WTC11 (cell line): Measurements from ENCODE around the gene TET3. TPM values are rescaled to one million over a fixed set of nuclear protein-coding genes. Genes with fewer than 3 reads are reported as not detected.

ENCODE experiments used
- ATAC-seq: fragments of 200-7000 bp; cut with Tn5 transposase; 2 replicates; pipeline ENCODE4 v1.10.0; 2021; ENCODE audit warnings: mild to moderate bottlenecking, moderate library complexity
- CTCF ChIA-PET: fragments of 300-600 bp; sonication (Branson Sonifier 250); formaldehyde crosslinking; loops from one replicate; lab custom pipeline; 2021; ENCODE audit warnings: antibody characterized with exemption; lab: Charles Lee
- POLR2A ChIA-PET: fragments of 350-600 bp; sonication (Branson Sonifier 250); formaldehyde crosslinking; loops from one replicate; lab custom pipeline; 2021; ENCODE audit warnings: antibody characterized with exemption; lab: Charles Lee
- DNase-seq: peaks from one replicate; pipeline ENCODE4 v3.0.0; 2021; ENCODE audit warnings: low spot score
- H3K27ac Mint-ChIP-seq: 2 replicates; pipeline ENCODE4 v1.8.0; 2021; ENCODE audit warnings: mixed read lengths
- H3K27me3 Mint-ChIP-seq: 2 replicates; pipeline ENCODE4 v1.8.0; 2021; ENCODE audit warnings: low read depth, mild to moderate bottlenecking, moderate library complexity, mixed read lengths
- H3K36me3 Mint-ChIP-seq: 2 replicates; pipeline ENCODE4 v1.8.0; 2021; ENCODE audit warnings: mixed read lengths
- H3K4me1 Mint-ChIP-seq: 2 replicates; pipeline ENCODE4 v1.8.0; 2022; ENCODE audit warnings: mixed read lengths
- H3K4me3 Mint-ChIP-seq: 2 replicates; pipeline ENCODE4 v1.8.0; 2021; ENCODE audit warnings: mild to moderate bottlenecking, moderate library complexity, mixed read lengths
- H3K9me3 Mint-ChIP-seq: 2 replicates; pipeline ENCODE4 v1.8.0; 2021; ENCODE audit warnings: mixed read lengths
- ATF1 ChIP-seq: sonication (generic); formaldehyde crosslinking; IDR thresholded peaks from 2 replicates; pipeline ENCODE4 v1.8.1; 2023; ENCODE audit warnings: mild to moderate bottlenecking, moderate library complexity, missing genetic modification reagents
- EMX1 ChIP-seq: fragments of 250-450 bp; sonication (Bioruptor Pico); IDR thresholded peaks from 2 replicates; pipeline ENCODE4 v1.8.0; 2021; ENCODE audit warnings: mild to moderate bottlenecking
- FOXK1 ChIP-seq: sonication (generic); formaldehyde crosslinking; IDR thresholded peaks from 2 replicates; pipeline ENCODE4 v1.8.0; 2022; ENCODE audit warnings: mild to moderate bottlenecking, moderate library complexity, missing genetic modification reagents
- GTF2I ChIP-seq: fragments of 250-450 bp; sonication (Bioruptor Pico); conservative IDR thresholded peaks from 2 replicates; pipeline ENCODE4 v1.4.0; 2021; ENCODE audit warnings: mild to moderate bottlenecking
- NFATC4 ChIP-seq: fragments of 250-450 bp; sonication (Bioruptor Pico); IDR thresholded peaks from 2 replicates; pipeline ENCODE4 v1.9.0; 2021; ENCODE audit warnings: mild to moderate bottlenecking
- NFYB ChIP-seq: sonication (generic); formaldehyde crosslinking; conservative IDR thresholded peaks from 2 replicates; pipeline ENCODE4 v1.8.0; 2022; ENCODE audit warnings: low read depth, missing genetic modification reagents
- RORB ChIP-seq: fragments of 250-450 bp; sonication (Bioruptor Pico); IDR thresholded peaks from 2 replicates; pipeline ENCODE4 v1.9.0; 2021; ENCODE audit warnings: mild to moderate bottlenecking
- SMAD3 ChIP-seq: sonication (generic); formaldehyde crosslinking; IDR thresholded peaks from 2 replicates; pipeline ENCODE4 v1.8.0; 2022; ENCODE audit warnings: missing genetic modification reagents, mild to moderate bottlenecking, borderline replicate concordance
- TEAD1 ChIP-seq: sonication (generic); formaldehyde crosslinking; IDR thresholded peaks from 2 replicates; pipeline ENCODE4 v1.8.0; 2022; ENCODE audit warnings: mild to moderate bottlenecking, missing genetic modification reagents
- ZNF232 ChIP-seq: sonication (generic); formaldehyde crosslinking; IDR thresholded peaks from 2 replicates; pipeline ENCODE4 v1.8.0; 2022; ENCODE audit warnings: mild to moderate bottlenecking, missing genetic modification reagents
- ZNF263 ChIP-seq: sonication (generic); formaldehyde crosslinking; IDR thresholded peaks from 2 replicates; pipeline ENCODE4 v1.8.1; 2022; ENCODE audit warnings: low read depth, mild to moderate bottlenecking, moderate library complexity, missing genetic modification reagents
- total RNA-seq: library from RNA; stranded (reverse); gene quantifications from 3 replicates; pipeline ENCODE4 v1.2.3, GENCODE V29; 2021
- TF ChIP-seq, protein P1 (sequence below): sonication (generic); formaldehyde crosslinking; IDR thresholded peaks from 2 replicates; pipeline ENCODE4 v1.8.0; 2023; ENCODE audit warnings: mild to moderate bottlenecking, missing genetic modification reagents
- TF ChIP-seq, protein P2 (sequence below): sonication (generic); formaldehyde crosslinking; IDR thresholded peaks from 2 replicates; pipeline ENCODE4 v1.8.1; 2023; ENCODE audit warnings: mild to moderate bottlenecking, missing genetic modification reagents
- TF ChIP-seq, protein P3 (sequence below): sonication (generic); formaldehyde crosslinking; IDR thresholded peaks from 2 replicates; pipeline ENCODE4 v1.8.0; 2023; ENCODE audit warnings: missing genetic modification reagents
- TF ChIP-seq, protein P4 (sequence below): sonication (generic); formaldehyde crosslinking; IDR thresholded peaks from 2 replicates; pipeline ENCODE4 v1.8.1; 2022; ENCODE audit warnings: mild to moderate bottlenecking, moderate library complexity, missing genetic modification reagents
- TF ChIP-seq, protein P5 (sequence below): fragments of 250-450 bp; sonication (Bioruptor Pico); IDR thresholded peaks from 2 replicates; pipeline ENCODE4 v2.1.2; 2022; ENCODE audit warnings: mild to moderate bottlenecking, moderate library complexity
- TF ChIP-seq, protein P6 (sequence below): sonication (generic); formaldehyde crosslinking; IDR thresholded peaks from 2 replicates; pipeline ENCODE4 v1.8.0; 2022; ENCODE audit warnings: mild to moderate bottlenecking, missing genetic modification reagents
- TF ChIP-seq, protein P7 (sequence below): sonication (generic); formaldehyde crosslinking; conservative IDR thresholded peaks from 2 replicates; pipeline ENCODE4 v1.8.1; 2023; ENCODE audit warnings: mild to moderate bottlenecking, low read depth, missing genetic modification reagents, moderate library complexity
- TF ChIP-seq, protein P8 (sequence below): sonication (generic); formaldehyde crosslinking; IDR thresholded peaks from 2 replicates; pipeline ENCODE4 v1.8.0; 2022; ENCODE audit warnings: mild to moderate bottlenecking, missing genetic modification reagents

TET3 gene
- total RNA-seq, 1 experiment from 2014 or later = 19.3 TPM

DNA sequence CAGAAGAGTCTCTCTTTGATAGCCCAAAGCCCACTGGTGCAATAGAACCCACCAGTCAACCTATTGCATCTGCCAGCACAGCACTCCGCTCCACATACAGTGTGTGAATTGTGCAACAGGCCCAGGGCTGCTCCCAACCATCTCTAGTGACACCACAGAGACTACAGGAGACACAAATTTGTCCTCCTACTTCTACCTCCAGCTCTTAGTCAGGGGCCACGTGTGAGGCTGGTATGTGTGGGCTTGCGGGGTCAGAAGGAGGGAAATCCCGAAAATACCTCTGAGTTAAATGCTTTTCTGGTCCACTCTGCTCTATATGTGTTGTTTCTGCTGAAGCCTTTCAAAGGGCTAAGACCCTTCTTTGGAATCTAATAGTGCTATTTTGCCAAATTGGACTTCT, 40.0 kb upstream of the TET3 start (continued):
- TF ChIP-seq, protein P1, sequence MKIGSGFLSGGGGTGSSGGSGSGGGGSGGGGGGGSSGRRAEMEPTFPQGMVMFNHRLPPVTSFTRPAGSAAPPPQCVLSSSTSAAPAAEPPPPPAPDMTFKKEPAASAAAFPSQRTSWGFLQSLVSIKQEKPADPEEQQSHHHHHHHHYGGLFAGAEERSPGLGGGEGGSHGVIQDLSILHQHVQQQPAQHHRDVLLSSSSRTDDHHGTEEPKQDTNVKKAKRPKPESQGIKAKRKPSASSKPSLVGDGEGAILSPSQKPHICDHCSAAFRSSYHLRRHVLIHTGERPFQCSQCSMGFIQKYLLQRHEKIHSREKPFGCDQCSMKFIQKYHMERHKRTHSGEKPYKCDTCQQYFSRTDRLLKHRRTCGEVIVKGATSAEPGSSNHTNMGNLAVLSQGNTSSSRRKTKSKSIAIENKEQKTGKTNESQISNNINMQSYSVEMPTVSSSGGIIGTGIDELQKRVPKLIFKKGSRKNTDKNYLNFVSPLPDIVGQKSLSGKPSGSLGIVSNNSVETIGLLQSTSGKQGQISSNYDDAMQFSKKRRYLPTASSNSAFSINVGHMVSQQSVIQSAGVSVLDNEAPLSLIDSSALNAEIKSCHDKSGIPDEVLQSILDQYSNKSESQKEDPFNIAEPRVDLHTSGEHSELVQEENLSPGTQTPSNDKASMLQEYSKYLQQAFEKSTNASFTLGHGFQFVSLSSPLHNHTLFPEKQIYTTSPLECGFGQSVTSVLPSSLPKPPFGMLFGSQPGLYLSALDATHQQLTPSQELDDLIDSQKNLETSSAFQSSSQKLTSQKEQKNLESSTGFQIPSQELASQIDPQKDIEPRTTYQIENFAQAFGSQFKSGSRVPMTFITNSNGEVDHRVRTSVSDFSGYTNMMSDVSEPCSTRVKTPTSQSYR = no peak
- TF ChIP-seq, protein P2, sequence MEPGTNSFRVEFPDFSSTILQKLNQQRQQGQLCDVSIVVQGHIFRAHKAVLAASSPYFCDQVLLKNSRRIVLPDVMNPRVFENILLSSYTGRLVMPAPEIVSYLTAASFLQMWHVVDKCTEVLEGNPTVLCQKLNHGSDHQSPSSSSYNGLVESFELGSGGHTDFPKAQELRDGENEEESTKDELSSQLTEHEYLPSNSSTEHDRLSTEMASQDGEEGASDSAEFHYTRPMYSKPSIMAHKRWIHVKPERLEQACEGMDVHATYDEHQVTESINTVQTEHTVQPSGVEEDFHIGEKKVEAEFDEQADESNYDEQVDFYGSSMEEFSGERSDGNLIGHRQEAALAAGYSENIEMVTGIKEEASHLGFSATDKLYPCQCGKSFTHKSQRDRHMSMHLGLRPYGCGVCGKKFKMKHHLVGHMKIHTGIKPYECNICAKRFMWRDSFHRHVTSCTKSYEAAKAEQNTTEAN (CRISPR knock-in tag) = no peak
- no peak for TF ChIP-seq ATF1 (CRISPR knock-in tag)
- TF ChIP-seq GTF2I (CRISPR knock-in tag) = no peak
- TF ChIP-seq, protein P3, sequence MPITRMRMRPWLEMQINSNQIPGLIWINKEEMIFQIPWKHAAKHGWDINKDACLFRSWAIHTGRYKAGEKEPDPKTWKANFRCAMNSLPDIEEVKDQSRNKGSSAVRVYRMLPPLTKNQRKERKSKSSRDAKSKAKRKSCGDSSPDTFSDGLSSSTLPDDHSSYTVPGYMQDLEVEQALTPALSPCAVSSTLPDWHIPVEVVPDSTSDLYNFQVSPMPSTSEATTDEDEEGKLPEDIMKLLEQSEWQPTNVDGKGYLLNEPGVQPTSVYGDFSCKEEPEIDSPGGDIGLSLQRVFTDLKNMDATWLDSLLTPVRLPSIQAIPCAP (CRISPR knock-in tag) = no peak
- no peak for TF ChIP-seq RORB
- TF ChIP-seq, protein P4, sequence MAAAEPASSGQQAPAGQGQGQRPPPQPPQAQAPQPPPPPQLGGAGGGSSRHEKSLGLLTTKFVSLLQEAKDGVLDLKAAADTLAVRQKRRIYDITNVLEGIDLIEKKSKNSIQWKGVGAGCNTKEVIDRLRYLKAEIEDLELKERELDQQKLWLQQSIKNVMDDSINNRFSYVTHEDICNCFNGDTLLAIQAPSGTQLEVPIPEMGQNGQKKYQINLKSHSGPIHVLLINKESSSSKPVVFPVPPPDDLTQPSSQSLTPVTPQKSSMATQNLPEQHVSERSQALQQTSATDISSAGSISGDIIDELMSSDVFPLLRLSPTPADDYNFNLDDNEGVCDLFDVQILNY (CRISPR knock-in tag) = no peak
- TF ChIP-seq, protein P5, sequence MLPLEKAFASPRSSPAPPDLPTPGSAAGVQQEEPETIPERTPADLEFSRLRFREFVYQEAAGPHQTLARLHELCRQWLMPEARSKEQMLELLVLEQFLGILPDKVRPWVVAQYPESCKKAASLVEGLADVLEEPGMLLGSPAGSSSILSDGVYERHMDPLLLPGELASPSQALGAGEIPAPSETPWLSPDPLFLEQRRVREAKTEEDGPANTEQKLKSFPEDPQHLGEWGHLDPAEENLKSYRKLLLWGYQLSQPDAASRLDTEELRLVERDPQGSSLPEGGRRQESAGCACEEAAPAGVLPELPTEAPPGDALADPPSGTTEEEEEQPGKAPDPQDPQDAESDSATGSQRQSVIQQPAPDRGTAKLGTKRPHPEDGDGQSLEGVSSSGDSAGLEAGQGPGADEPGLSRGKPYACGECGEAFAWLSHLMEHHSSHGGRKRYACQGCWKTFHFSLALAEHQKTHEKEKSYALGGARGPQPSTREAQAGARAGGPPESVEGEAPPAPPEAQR (CRISPR knock-in tag) = no peak
- TF ChIP-seq, all 79 proteins: peak for 0

DNA sequence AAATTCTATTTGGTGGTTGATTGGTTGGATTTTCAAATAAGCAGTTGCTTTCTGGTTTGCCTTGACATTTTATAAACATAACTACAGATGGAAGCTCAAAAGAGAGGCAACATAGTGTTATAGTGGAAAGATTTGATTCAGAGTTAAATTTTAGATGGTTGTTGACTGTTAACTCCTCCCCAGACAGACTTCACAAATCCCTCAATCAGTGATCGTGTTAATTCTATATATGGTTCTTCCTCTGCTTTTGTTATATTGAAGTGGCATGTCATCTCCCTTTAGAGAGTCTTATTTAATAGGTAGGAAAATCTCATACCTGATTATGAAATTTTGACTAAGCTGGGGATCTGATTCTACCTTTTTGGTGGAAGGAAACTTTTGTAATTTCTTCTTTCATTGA, 38.5 kb upstream of the TET3 start:
- Mint-ChIP-seq H3K9me3 (no peaks in the 10 kb centered on the region), H3K27me3 (no peaks in the 10 kb centered on the region), H3K27ac (no peak overlapping the region), H3K4me1 (no peaks in the 10 kb centered on the region), H3K36me3 (peaks cover 40% of the 10 kb centered on the region), H3K4me3 (no peak overlapping the region)
- ChIA-PET POLR2A (no interaction called here), CTCF (interaction anchor here (1.2 to 1.3 kb wide), 2 partner anchors 25 to 38 kb away, joined by 3 read pairs; no protein-coding TSS in a partner anchor)
- no peak for ATAC-seq
- no peak for DNase-seq
- TF ChIP-seq ATF1 (CRISPR knock-in tag) (no peak), ZNF263 (CRISPR knock-in tag) (no peak)
- TF ChIP-seq, protein P6, sequence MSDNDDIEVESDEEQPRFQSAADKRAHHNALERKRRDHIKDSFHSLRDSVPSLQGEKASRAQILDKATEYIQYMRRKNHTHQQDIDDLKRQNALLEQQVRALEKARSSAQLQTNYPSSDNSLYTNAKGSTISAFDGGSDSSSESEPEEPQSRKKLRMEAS (CRISPR knock-in tag) = no peak

DNA sequence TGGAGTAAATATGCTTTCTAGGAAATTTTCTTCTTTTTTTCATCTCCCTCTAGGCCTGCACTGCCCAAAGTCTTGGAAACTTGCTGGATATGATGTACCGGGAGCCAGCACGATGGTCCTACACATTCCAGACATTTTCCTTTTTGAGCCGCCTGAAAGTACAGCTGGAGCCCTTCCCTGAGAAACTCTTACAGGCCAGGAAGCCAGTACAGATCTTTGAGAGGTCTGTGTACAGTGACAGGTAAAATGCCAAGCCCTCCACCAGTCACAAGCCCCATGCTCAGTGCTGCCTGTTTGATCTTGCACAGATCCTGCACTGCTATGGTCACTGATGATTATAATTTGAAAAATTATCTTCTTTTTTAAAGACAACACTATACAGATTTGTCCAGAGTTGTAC, 38.0 kb upstream of the TET3 start:
- CTCF ChIA-PET = interaction anchor here (1.2 kb wide), 1 partner anchor 38 kb away, joined by 3 read pairs; no protein-coding TSS in a partner anchor
- POLR2A ChIA-PET = no interaction called here

DNA sequence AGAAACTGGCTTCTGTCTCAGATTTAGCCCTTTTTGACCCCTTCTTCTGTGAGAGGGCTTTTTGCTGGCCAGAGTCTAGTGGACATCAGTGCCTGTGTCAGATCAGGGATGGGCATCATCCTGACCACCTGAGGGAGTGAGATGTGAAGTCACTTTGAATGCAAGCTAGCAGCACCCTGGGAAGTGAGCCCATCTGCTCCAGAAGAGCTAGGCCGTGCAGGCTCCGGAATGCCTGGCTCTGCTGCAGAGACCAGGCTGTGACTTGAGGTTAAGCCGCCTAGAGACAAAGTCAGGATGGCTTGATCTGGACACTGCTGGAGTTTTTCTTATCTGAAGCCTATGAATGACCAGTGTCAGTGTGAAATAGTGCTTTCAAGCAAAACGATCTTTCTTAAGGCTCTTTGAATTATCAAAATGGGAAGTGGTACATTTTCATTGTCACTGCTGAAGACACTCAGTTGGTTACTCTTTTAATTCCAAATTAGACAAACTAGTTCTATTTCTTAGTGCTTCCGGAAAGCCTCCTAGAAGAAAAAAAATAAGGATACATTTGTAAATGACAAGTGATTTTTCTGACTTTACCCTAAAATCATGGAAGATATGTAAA, 37.2 kb upstream of the TET3 start:
- Mint-ChIP-seq H3K27me3 (no peaks in the 10 kb centered on the region), H3K27ac (no peak overlapping the region), H3K36me3 (peaks cover 50% of the 10 kb centered on the region), H3K4me3 (no peak overlapping the region), H3K9me3 (no peaks in the 10 kb centered on the region), H3K4me1 (no peaks in the 10 kb centered on the region)
- CTCF ChIA-PET = no interaction called here
- POLR2A ChIA-PET = no interaction called here
- ATAC-seq (no peak), DNase-seq (no peak)
- TF ChIP-seq TEAD1 = no peak
- TF ChIP-seq NFATC4 (CRISPR knock-in tag) = no peak
- TF ChIP-seq EMX1 (CRISPR knock-in tag) = no peak
- TF ChIP-seq FOXK1 (CRISPR knock-in tag) = no peak
- TF ChIP-seq ATF1 (CRISPR knock-in tag) = no peak
- TF ChIP-seq, protein P7, sequence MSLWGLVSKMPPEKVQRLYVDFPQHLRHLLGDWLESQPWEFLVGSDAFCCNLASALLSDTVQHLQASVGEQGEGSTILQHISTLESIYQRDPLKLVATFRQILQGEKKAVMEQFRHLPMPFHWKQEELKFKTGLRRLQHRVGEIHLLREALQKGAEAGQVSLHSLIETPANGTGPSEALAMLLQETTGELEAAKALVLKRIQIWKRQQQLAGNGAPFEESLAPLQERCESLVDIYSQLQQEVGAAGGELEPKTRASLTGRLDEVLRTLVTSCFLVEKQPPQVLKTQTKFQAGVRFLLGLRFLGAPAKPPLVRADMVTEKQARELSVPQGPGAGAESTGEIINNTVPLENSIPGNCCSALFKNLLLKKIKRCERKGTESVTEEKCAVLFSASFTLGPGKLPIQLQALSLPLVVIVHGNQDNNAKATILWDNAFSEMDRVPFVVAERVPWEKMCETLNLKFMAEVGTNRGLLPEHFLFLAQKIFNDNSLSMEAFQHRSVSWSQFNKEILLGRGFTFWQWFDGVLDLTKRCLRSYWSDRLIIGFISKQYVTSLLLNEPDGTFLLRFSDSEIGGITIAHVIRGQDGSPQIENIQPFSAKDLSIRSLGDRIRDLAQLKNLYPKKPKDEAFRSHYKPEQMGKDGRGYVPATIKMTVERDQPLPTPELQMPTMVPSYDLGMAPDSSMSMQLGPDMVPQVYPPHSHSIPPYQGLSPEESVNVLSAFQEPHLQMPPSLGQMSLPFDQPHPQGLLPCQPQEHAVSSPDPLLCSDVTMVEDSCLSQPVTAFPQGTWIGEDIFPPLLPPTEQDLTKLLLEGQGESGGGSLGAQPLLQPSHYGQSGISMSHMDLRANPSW (CRISPR knock-in tag) = no peak
- TF ChIP-seq, protein P8, sequence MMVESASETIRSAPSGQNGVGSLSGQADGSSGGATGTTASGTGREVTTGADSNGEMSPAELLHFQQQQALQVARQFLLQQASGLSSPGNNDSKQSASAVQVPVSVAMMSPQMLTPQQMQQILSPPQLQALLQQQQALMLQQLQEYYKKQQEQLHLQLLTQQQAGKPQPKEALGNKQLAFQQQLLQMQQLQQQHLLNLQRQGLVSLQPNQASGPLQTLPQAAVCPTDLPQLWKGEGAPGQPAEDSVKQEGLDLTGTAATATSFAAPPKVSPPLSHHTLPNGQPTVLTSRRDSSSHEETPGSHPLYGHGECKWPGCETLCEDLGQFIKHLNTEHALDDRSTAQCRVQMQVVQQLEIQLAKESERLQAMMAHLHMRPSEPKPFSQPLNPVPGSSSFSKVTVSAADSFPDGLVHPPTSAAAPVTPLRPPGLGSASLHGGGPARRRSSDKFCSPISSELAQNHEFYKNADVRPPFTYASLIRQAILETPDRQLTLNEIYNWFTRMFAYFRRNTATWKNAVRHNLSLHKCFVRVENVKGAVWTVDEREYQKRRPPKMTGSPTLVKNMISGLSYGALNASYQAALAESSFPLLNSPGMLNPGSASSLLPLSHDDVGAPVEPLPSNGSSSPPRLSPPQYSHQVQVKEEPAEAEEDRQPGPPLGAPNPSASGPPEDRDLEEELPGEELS (CRISPR knock-in tag) = no peak
- TF ChIP-seq SMAD3 = no peak

More for the DNA sequence above, 38.0 kb upstream of the TET3 start:
- Mint-ChIP-seq H3K9me3 (no peaks in the 10 kb centered on the region), H3K27me3 (no peaks in the 10 kb centered on the region), H3K36me3 (peaks cover 42% of the 10 kb centered on the region), H3K4me1 (no peaks in the 10 kb centered on the region), H3K27ac (no peak overlapping the region), H3K4me3 (no peak overlapping the region)
- DNase-seq = no peak
- ATAC-seq = no peak
- TF ChIP-seq ZNF263 (CRISPR knock-in tag) (no peak), NFYB (no peak), ZNF232 (CRISPR knock-in tag) (no peak)
